ENCODE measurements around the gene DLK1. TPM values are rescaled to one million over a fixed set of nuclear protein-coding genes. Genes with fewer than 3 reads are reported as not detected.

DLK1 gene
- total RNA-seq, 4 donors from 2014 or later = not detected

GRCh38 chr14:100786576-100787219, 60.0 kb downstream of the DLK1 start:
- Histone ChIP-seq H3K27me3 (no peaks in the 10 kb centered on the region), H3K4me1 (no peaks in the 10 kb centered on the region), H3K27ac (no peak overlapping the region), H3K9me3 (no peaks in the 10 kb centered on the region), H3K4me3 (no peak overlapping the region), H3K36me3 (no peaks in the 10 kb centered on the region)
- intact Hi-C loops (cut with DNase I; ENCODE audit: low total_unique reads) = no loop called here
- in situ Hi-C loops (cut with MboI; ENCODE audit: low pct_ligation_motif_present in 1 of 4, low pct_unique_long_range_greater_than_20kb in 1 of 4, low sequenced_read_pairs in 3 of 4) = no loop called here
- no peak for TF ChIP-seq POLR2A (IDR thresholded peaks at IDR 0.05)
- TF ChIP-seq, protein P1, sequence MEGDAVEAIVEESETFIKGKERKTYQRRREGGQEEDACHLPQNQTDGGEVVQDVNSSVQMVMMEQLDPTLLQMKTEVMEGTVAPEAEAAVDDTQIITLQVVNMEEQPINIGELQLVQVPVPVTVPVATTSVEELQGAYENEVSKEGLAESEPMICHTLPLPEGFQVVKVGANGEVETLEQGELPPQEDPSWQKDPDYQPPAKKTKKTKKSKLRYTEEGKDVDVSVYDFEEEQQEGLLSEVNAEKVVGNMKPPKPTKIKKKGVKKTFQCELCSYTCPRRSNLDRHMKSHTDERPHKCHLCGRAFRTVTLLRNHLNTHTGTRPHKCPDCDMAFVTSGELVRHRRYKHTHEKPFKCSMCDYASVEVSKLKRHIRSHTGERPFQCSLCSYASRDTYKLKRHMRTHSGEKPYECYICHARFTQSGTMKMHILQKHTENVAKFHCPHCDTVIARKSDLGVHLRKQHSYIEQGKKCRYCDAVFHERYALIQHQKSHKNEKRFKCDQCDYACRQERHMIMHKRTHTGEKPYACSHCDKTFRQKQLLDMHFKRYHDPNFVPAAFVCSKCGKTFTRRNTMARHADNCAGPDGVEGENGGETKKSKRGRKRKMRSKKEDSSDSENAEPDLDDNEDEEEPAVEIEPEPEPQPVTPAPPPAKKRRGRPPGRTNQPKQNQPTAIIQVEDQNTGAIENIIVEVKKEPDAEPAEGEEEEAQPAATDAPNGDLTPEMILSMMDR (IDR thresholded peaks at IDR 0.05) = no peak
- TF ChIP-seq POLR2AphosphoS5 (IDR thresholded peaks at IDR 0.05) = no peak
- no peak for TF ChIP-seq EP300 (IDR thresholded peaks at IDR 0.05; ENCODE audit: low read depth)
- 76 to 84% methylated on average over 9 to 11 of the region's 11 CpGs for WGBS, 2 donors (ENCODE audit: low coverage in 1 of 2)
- no peak for DNase-seq

- Histone ChIP-seq H3K36me3 (no peaks in the 10 kb centered on the region), H3K4me1 (no peaks in the 10 kb centered on the region), H3K27ac (no peak overlapping the region), H3K9me3 (no peaks in the 10 kb centered on the region), H3K4me3 (no peak overlapping the region), H3K27me3 (peaks cover 6% of the 10 kb centered on the region)
- no peak for TF ChIP-seq POLR2AphosphoS5 (IDR thresholded peaks at IDR 0.05)
- no peak for TF ChIP-seq EP300 (IDR thresholded peaks at IDR 0.05; ENCODE audit: low read depth)
- no peak for TF ChIP-seq POLR2A (IDR thresholded peaks at IDR 0.05)
- TF ChIP-seq, protein P1 (IDR thresholded peaks at IDR 0.05) = no peak
- in situ Hi-C loops (cut with MboI; ENCODE audit: low pct_ligation_motif_present in 1 of 4, low pct_unique_long_range_greater_than_20kb in 1 of 4, low sequenced_read_pairs in 3 of 4) = no loop called here
- intact Hi-C loops (cut with DNase I; ENCODE audit: low total_unique reads) = no loop called here
- 86 to 98% methylated on average over 5 to 14 of the region's 14 CpGs for WGBS, 2 donors (ENCODE audit: low coverage in 1 of 2)
- DNase-seq = no peak
Observed at GRCh38 chr14:100787659-100788058, 61.0 kb downstream of the DLK1 start.

Other genes with a start within 250 kb of the DLK1 start
- 1 to 10 TPM in 1 of 4 donors, under 1 TPM in 2, not detected in 1; 0.27 to 2.5 (median 0.37) TPM for gene BEGAIN, start 139.5 kb upstream of the DLK1 start, total RNA-seq
- 100 to 1,000 TPM in 1 of 4 donors, 10 to 100 TPM in 3; 10.6 to 156 (median 40.1) TPM for gene MEG3, start 99.2 kb downstream of the DLK1 start, total RNA-seq
- not detected for gene RTL1, start 176.8 kb downstream of the DLK1 start, total RNA-seq

Measured in transverse colon (tissue), 4 donors.